Measurements from ENCODE around the gene CHD2.

Gene CHD2

DNA sequence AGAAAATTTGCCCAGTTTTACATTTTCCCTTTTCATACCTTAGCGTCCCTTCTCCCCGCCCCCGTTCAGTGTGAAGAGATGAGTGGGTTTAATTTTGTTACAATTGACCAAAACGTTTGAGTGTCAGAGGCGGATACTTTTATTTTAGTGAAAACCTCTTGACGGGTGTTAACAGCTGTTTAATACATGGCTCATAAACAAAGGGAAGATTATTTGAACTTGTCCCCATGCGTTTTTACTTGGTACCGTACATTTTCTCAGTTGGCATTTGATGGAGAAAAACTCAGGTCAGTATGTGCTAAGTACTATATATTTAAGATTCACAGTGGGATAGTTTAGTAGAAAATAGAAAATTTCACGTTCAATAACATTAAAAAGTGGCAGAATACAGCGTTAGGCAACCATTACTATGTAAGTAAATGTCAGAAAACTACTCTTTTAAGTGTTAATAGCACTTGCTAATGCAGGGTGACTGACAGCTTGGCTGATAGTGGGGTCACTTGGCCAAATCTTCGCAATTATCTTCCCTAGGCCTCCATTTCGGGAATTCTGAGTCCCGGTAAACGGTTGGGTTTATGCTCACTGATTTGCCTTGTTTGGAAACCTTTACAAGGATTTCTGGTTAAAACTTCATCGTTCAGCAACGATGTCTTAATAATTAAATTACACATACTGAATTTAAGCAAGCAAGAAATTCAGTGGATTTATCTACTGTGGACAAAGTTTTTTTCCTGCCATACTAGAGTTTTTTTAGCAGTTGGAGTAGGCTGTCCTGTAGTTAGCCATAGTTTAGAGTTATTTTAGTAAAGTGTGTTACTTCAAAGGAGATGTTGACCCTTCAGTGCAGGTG, 4.8 kb downstream of the CHD2 start:
- peaks cover 0 to 3% of the 10 kb centered on the region in 2 donors for H3K36me3 ChIP-seq (ENCODE audit: control insufficient read depth in 1 of 2, insufficient read depth in 2 of 2, low read length in 2 of 2)
- H3K4me1 ChIP-seq (ENCODE audit: control insufficient read depth in 1 of 2, insufficient read depth in 2 of 2, low read length in 2 of 2): peaks cover 45 to 46% of the 10 kb centered on the region in 2 donors
- no peaks in the 10 kb centered on the region for H3K27me3 ChIP-seq (ENCODE audit: control insufficient read depth in 1 of 2, insufficient read depth in 2 of 2, low read length in 2 of 2)
- peak overlapping the region; percentile 64 to 70 for H3K4me3 ChIP-seq (ENCODE audit: low read depth in 1 of 2, low read length in 2 of 2)
- peak overlapping the region; percentile 98 for H3K27ac ChIP-seq (ENCODE audit: low read depth, low read length)
- peak overlapping the region; percentile 73 to 87 for H3K9ac ChIP-seq (ENCODE audit: low read depth in 1 of 2, low read length in 2 of 2)
- H3K9me3 ChIP-seq (ENCODE audit: control insufficient read depth in 1 of 2, low read length in 2 of 2): no peaks in the 10 kb centered on the region

DNA sequence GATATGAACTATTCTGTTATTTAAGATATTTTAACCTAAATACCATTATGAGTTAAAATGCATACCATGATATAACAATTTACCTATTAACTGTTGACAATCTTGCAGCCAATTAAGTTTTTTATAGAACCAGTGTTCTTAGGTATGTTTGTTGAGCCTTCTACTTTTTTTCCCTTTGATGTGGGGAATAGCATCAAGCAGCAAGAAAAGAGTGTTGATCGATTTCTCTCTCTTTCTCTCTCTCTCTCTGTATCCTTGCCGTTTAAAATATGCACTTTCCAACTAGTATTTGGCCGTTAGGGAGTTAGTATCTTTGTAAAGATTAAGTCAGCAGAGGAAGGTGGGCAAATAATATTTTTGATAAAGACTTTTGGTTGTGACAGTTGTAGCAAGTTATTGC, 5.9 kb downstream of the CHD2 start:
- peaks cover 3 to 5% of the 10 kb centered on the region in 2 donors for H3K36me3 ChIP-seq (ENCODE audit: control insufficient read depth in 1 of 2, insufficient read depth in 2 of 2, low read length in 2 of 2)
- no peaks in the 10 kb centered on the region for H3K9me3 ChIP-seq (ENCODE audit: control insufficient read depth in 1 of 2, low read length in 2 of 2)
- H3K27ac ChIP-seq (ENCODE audit: low read depth, low read length): peak overlapping the region; percentile 79
- no peaks in the 10 kb centered on the region for H3K27me3 ChIP-seq (ENCODE audit: control insufficient read depth in 1 of 2, insufficient read depth in 2 of 2, low read length in 2 of 2)
- peak overlapping the region; percentile 56 to 70 for H3K4me3 ChIP-seq (ENCODE audit: low read depth in 1 of 2, low read length in 2 of 2)
- peaks cover 56% of the 10 kb centered on the region in 2 donors for H3K4me1 ChIP-seq (ENCODE audit: control insufficient read depth in 1 of 2, insufficient read depth in 2 of 2, low read length in 2 of 2)
- peak overlapping the region; percentile 73 to 87 for H3K9ac ChIP-seq (ENCODE audit: low read depth in 1 of 2, low read length in 2 of 2)

DNA sequence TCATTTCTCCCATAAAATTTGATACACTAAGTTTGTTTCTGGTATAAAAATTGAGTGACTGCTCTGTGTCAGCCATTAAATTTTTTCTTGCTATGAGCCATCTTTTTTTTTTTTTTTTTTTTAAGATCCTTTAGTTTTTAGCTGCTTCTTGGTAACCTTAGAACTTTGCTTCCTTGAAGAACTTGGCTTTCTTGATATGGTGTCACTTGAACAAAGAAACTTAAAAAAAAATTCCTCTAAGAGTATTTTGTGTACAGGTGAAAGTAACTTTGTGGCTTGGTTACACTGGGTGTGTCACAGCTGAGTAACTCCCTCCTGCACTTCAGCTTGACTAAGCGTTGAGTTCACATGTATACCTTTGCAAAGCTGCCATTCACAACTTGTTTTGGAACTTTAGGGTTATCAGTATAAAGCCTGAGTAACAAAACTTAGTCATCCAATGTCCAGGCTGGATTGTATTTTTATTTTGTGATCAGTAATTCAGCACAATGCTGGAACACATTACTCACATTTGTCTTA, 6.5 kb downstream of the CHD2 start:
- Histone ChIP-seq H3K4me3 (ENCODE audit: low read depth in 1 of 2, low read length in 2 of 2) (peak overlapping the region; percentile 0 to 70), H3K27me3 (ENCODE audit: control insufficient read depth in 1 of 2, insufficient read depth in 2 of 2, low read length in 2 of 2) (no peaks in the 10 kb centered on the region), H3K27ac (ENCODE audit: low read depth, low read length) (peak overlapping the region; percentile 79), H3K36me3 (ENCODE audit: control insufficient read depth in 1 of 2, insufficient read depth in 2 of 2, low read length in 2 of 2) (peaks cover 3 to 5% of the 10 kb centered on the region in 2 donors), H3K9ac (ENCODE audit: low read depth in 1 of 2, low read length in 2 of 2) (peak overlapping the region; percentile 73 to 87), H3K9me3 (ENCODE audit: control insufficient read depth in 1 of 2, low read length in 2 of 2) (no peaks in the 10 kb centered on the region), H3K4me1 (ENCODE audit: control insufficient read depth in 1 of 2, insufficient read depth in 2 of 2, low read length in 2 of 2) (peaks cover 56 to 60% of the 10 kb centered on the region in 2 donors)

DNA sequence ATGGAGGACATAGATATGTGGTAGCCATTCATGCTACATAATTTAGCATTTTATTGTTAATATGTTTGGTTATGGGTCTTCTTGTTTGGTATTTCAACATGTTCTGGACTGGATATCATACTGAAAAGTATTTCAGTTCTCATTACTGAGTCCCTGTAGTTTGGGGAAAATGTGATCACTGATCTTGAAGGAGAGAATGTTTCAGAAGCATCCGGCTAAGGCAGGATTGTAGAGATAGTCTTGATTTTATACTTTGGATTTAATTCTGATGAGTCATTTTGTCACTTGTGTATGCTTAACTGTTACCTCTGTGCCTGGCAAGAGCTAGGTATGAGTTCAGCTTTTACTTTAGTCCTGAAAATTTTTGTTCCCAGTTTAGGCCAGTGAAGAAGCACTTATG, 7.1 kb downstream of the CHD2 start:
- no peaks in the 10 kb centered on the region for H3K9me3 ChIP-seq (ENCODE audit: control insufficient read depth in 1 of 2, low read length in 2 of 2)
- no peaks in the 10 kb centered on the region for H3K27me3 ChIP-seq (ENCODE audit: control insufficient read depth in 1 of 2, insufficient read depth in 2 of 2, low read length in 2 of 2)
- H3K9ac ChIP-seq (ENCODE audit: low read depth in 1 of 2, low read length in 2 of 2): peak overlapping the region; percentile 26 to 38
- peak overlapping the region; percentile 0 to 70 for H3K4me3 ChIP-seq (ENCODE audit: low read depth in 1 of 2, low read length in 2 of 2)
- peaks cover 60 to 66% of the 10 kb centered on the region in 2 donors for H3K4me1 ChIP-seq (ENCODE audit: control insufficient read depth in 1 of 2, insufficient read depth in 2 of 2, low read length in 2 of 2)
- peak overlapping the region; percentile 60 for H3K27ac ChIP-seq (ENCODE audit: low read depth, low read length)
- H3K36me3 ChIP-seq (ENCODE audit: control insufficient read depth in 1 of 2, insufficient read depth in 2 of 2, low read length in 2 of 2): peaks cover 3 to 5% of the 10 kb centered on the region in 2 donors

DNA sequence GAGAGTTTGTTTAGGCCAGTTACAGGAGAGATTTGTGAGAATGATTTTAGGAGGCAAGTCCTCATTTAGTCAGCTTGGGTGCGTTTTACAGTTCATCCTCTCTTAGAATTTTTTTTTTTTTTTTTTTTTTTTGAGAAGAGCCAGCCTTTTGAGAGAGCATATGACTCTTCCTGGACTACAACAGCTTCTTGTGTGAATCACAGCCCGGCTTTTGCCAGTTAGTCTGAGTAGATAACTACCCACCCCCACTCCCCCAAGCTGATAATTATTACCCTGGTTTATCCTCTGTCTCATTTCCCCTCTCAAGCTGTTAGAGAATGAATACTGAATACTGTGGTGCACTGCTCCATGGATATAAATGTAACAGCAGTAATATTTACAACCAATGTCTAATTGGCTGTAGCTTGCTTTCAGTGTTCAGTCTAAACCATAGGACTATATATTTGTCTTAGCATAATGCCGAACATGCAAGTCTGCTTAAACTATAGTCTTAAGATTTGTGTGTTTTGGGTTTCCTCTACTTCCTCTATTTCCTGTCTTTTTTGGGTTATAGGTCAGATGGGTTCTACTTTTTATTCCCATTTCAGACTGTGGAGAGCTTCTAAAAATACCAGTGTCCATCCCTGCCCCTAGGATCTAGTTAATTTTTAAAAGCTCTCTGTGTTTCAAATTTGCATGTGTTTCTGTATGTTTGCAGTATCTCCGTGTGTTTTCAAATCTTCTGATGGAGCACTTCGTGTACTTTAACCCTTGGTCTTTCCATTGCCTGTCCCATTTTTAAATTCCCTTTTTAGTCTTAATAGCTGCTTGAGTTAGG, 8.0 kb downstream of the CHD2 start:
- peak overlapping the region; percentile 60 for H3K27ac ChIP-seq (ENCODE audit: low read depth, low read length)
- H3K4me3 ChIP-seq (ENCODE audit: low read depth in 1 of 2, low read length in 2 of 2): peak overlapping the region; percentile 16 to 47
- H3K9me3 ChIP-seq (ENCODE audit: control insufficient read depth in 1 of 2, low read length in 2 of 2): no peaks in the 10 kb centered on the region
- H3K4me1 ChIP-seq (ENCODE audit: control insufficient read depth in 1 of 2, insufficient read depth in 2 of 2, low read length in 2 of 2): peaks cover 61 to 71% of the 10 kb centered on the region in 2 donors
- peak overlapping the region; percentile 26 to 38 for H3K9ac ChIP-seq (ENCODE audit: low read depth in 1 of 2, low read length in 2 of 2)
- peaks cover 3 to 5% of the 10 kb centered on the region in 2 donors for H3K36me3 ChIP-seq (ENCODE audit: control insufficient read depth in 1 of 2, insufficient read depth in 2 of 2, low read length in 2 of 2)
- H3K27me3 ChIP-seq (ENCODE audit: control insufficient read depth in 1 of 2, insufficient read depth in 2 of 2, low read length in 2 of 2): no peaks in the 10 kb centered on the region

DNA sequence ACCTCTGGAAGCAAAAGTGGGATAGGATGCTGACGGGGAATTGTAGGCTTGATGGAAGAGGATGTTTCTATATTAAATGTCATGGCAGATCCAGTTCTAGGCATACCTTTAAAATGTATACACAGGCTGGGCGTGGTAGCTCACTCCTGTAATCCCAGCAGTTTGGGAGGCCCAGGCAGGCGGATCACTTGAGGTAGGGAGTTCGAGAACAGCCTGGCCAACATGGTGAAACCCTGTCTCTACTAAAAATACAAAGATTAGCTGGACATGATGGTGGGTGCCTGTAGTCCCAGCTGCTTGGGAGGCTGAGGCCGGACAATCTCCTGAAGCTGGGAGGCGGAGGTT, 8.6 kb downstream of the CHD2 start:
- H3K4me1 ChIP-seq (ENCODE audit: control insufficient read depth in 1 of 2, insufficient read depth in 2 of 2, low read length in 2 of 2): peaks cover 61 to 77% of the 10 kb centered on the region in 2 donors
- peak overlapping the region; percentile 40 for H3K27ac ChIP-seq (ENCODE audit: low read depth, low read length)
- no peaks in the 10 kb centered on the region for H3K27me3 ChIP-seq (ENCODE audit: control insufficient read depth in 1 of 2, insufficient read depth in 2 of 2, low read length in 2 of 2)
- H3K9me3 ChIP-seq (ENCODE audit: control insufficient read depth in 1 of 2, low read length in 2 of 2): no peaks in the 10 kb centered on the region
- H3K36me3 ChIP-seq (ENCODE audit: control insufficient read depth in 1 of 2, insufficient read depth in 2 of 2, low read length in 2 of 2): peaks cover 3 to 5% of the 10 kb centered on the region in 2 donors
- H3K9ac ChIP-seq (ENCODE audit: low read depth in 1 of 2, low read length in 2 of 2): peak overlapping the region in 1 of 2 donors; percentile 10
- peak overlapping the region; percentile 16 to 47 for H3K4me3 ChIP-seq (ENCODE audit: low read depth in 1 of 2, low read length in 2 of 2)

DNA sequence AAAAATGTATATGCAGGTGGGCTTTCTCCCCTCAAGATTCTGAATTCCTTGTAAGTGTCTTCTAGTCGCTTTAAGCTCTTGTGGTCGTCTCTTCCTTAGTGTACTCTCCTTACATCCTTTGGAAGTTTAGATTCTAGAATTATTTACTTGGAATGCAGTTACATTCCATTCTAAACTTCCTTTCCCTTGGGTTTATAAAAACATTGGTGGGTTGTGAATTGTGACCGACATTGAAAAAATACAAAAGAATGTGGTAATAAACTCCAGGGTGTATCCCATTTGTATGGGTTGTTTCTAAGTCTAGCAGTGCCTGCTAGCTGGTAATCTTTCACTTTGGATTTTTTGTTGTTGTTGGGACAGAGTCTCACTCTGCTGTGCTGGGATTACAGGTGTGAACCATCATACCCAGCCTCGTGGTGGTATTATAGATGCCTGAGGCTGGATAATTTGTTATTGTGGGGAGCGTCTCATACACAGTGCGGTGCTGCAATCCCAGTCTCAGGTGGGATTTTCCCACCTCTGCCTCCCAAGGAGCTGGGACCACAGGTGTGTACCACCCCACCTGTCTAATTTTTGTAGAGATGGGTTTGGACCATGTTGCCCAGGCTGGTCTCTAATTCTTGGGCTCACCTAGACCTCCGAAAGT, 9.1 kb downstream of the CHD2 start:
- peaks cover 67 to 82% of the 10 kb centered on the region in 2 donors for H3K4me1 ChIP-seq (ENCODE audit: control insufficient read depth in 1 of 2, insufficient read depth in 2 of 2, low read length in 2 of 2)
- H3K4me3 ChIP-seq (ENCODE audit: low read depth in 1 of 2, low read length in 2 of 2): no peak overlapping the region
- H3K9ac ChIP-seq (ENCODE audit: low read depth in 1 of 2, low read length in 2 of 2): no peak overlapping the region
- H3K27me3 ChIP-seq (ENCODE audit: control insufficient read depth in 1 of 2, insufficient read depth in 2 of 2, low read length in 2 of 2): no peaks in the 10 kb centered on the region
- no peaks in the 10 kb centered on the region for H3K9me3 ChIP-seq (ENCODE audit: control insufficient read depth in 1 of 2, low read length in 2 of 2)
- H3K36me3 ChIP-seq (ENCODE audit: control insufficient read depth in 1 of 2, insufficient read depth in 2 of 2, low read length in 2 of 2): peaks cover 3 to 5% of the 10 kb centered on the region in 2 donors
- peak overlapping the region; percentile 4 for H3K27ac ChIP-seq (ENCODE audit: low read depth, low read length)

DNA sequence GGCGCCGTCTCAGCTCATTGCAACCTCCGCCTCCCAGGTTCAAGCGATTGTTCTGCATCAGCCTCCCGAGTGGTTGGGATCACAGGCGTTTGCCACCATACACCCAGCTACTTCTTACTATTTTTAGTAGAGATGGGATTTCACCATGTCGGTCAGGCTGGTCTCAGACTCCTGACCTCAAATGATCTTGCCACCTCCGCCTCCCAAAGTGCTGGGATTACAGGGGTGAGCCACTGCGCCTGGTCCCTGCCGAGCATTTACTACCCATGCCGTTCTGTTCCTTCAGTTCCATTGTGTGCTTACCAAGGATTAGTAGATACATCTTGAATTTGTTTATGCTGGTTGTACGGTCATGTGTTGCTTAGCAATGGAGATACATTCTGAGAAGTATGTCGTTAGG, 10.3 kb downstream of the CHD2 start:
- Histone ChIP-seq H3K4me1 (ENCODE audit: control insufficient read depth in 1 of 2, insufficient read depth in 2 of 2, low read length in 2 of 2) (peaks cover 69 to 85% of the 10 kb centered on the region in 2 donors), H3K9ac (ENCODE audit: low read depth in 1 of 2, low read length in 2 of 2) (no peak overlapping the region), H3K27ac (ENCODE audit: low read depth, low read length) (no peak overlapping the region), H3K36me3 (ENCODE audit: control insufficient read depth in 1 of 2, insufficient read depth in 2 of 2, low read length in 2 of 2) (peaks cover 3 to 5% of the 10 kb centered on the region in 2 donors), H3K27me3 (ENCODE audit: control insufficient read depth in 1 of 2, insufficient read depth in 2 of 2, low read length in 2 of 2) (no peaks in the 10 kb centered on the region), H3K4me3 (ENCODE audit: low read depth in 1 of 2, low read length in 2 of 2) (no peak overlapping the region), H3K9me3 (ENCODE audit: control insufficient read depth in 1 of 2, low read length in 2 of 2) (no peaks in the 10 kb centered on the region)

DNA sequence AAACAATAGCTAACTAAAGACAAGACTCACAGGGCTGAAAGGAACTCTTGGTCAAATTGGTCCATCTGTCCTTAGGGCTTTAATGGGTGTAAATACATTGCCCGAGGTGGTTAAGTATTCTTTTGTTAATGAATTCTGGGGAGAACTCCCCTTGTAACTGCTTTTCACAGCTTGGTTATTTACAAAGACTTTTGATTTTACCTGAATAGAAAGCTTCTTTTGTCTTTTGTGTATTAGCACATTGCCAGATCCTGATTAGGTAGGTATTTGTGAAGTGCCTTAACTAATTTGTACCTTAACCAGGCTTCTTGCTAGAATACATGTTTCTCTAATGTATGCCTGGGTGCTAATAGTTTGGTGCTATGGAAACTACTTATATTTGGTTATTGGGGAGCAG, 14.0 kb downstream of the CHD2 start:
- no peaks in the 10 kb centered on the region for H3K27me3 ChIP-seq (ENCODE audit: control insufficient read depth in 1 of 2, insufficient read depth in 2 of 2, low read length in 2 of 2)
- H3K9ac ChIP-seq (ENCODE audit: low read depth in 1 of 2, low read length in 2 of 2): no peak overlapping the region
- H3K36me3 ChIP-seq (ENCODE audit: control insufficient read depth in 1 of 2, insufficient read depth in 2 of 2, low read length in 2 of 2): peaks cover 0 to 5% of the 10 kb centered on the region in 2 donors
- no peak overlapping the region for H3K4me3 ChIP-seq (ENCODE audit: low read depth in 1 of 2, low read length in 2 of 2)
- no peak overlapping the region for H3K27ac ChIP-seq (ENCODE audit: low read depth, low read length)
- H3K9me3 ChIP-seq (ENCODE audit: control insufficient read depth in 1 of 2, low read length in 2 of 2): no peaks in the 10 kb centered on the region
- H3K4me1 ChIP-seq (ENCODE audit: control insufficient read depth in 1 of 2, insufficient read depth in 2 of 2, low read length in 2 of 2): peaks cover 42 to 60% of the 10 kb centered on the region in 2 donors
